ENCODE results near the gene FUOM.

- TF ChIP-seq, protein P1, sequence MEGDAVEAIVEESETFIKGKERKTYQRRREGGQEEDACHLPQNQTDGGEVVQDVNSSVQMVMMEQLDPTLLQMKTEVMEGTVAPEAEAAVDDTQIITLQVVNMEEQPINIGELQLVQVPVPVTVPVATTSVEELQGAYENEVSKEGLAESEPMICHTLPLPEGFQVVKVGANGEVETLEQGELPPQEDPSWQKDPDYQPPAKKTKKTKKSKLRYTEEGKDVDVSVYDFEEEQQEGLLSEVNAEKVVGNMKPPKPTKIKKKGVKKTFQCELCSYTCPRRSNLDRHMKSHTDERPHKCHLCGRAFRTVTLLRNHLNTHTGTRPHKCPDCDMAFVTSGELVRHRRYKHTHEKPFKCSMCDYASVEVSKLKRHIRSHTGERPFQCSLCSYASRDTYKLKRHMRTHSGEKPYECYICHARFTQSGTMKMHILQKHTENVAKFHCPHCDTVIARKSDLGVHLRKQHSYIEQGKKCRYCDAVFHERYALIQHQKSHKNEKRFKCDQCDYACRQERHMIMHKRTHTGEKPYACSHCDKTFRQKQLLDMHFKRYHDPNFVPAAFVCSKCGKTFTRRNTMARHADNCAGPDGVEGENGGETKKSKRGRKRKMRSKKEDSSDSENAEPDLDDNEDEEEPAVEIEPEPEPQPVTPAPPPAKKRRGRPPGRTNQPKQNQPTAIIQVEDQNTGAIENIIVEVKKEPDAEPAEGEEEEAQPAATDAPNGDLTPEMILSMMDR (IDR thresholded peaks at IDR 0.05) = no peak
- TF ChIP-seq POLR2AphosphoS5 (IDR thresholded peaks at IDR 0.05) (no peak), EP300 (IDR thresholded peaks at IDR 0.05) (no peak), POLR2A (IDR thresholded peaks at IDR 0.05; ENCODE audit: low read depth) (no peak)
Observed at GRCh38 chr10:133401500-133401899, 43.7 kb upstream of the FUOM start.

Measured in esophagus muscularis mucosa (tissue), 4 donors.